Duodenal mucosa (tissue), 2 donors: ENCODE data around the gene PIK3C2B.

Source experiments
- H3K27ac ChIP-seq: one replicate; pipeline ENCODE4 v1.7.0; 2013; ENCODE audit warnings: low read depth, low read length
- H3K27me3 ChIP-seq, 2 donors: one replicate each; pipeline ENCODE4 v1.7.0; 2013; ENCODE audit warnings: low read length in 2 of 2, control low read depth in 1 of 2; ENCODE audit not compliant: insufficient read depth in 2 of 2, control insufficient read depth in 1 of 2
- H3K36me3 ChIP-seq, 2 donors: one replicate each; pipeline ENCODE4 v1.7.0; 2013; ENCODE audit warnings: low read length in 2 of 2, control low read depth in 1 of 2; ENCODE audit not compliant: insufficient read depth in 2 of 2, control insufficient read depth in 1 of 2
- H3K4me1 ChIP-seq, 2 donors: one replicate each; pipeline ENCODE4 v1.7.0; 2013; ENCODE audit warnings: low read length in 2 of 2, control low read depth in 1 of 2; ENCODE audit not compliant: insufficient read depth in 2 of 2, control insufficient read depth in 1 of 2
- H3K4me3 ChIP-seq, 2 donors: one replicate each; pipeline ENCODE4 v1.7.0; 2013; ENCODE audit warnings: low read length in 2 of 2, low read depth in 1 of 2
- H3K9ac ChIP-seq, 2 donors: one replicate each; pipeline ENCODE4 v1.7.0; 2013; ENCODE audit warnings: low read length in 2 of 2, low read depth in 1 of 2
- H3K9me3 ChIP-seq, 2 donors: one replicate each; pipeline ENCODE4 v1.7.0; 2013; ENCODE audit warnings: low read length in 2 of 2, control low read depth in 1 of 2; ENCODE audit not compliant: control insufficient read depth in 1 of 2

PIK3C2B gene

GRCh38 chr1:204451352-204452124 is 43.1 kb downstream of the PIK3C2B start:
- peak overlapping the region in 1 of 2 donors; percentile 37 for H3K4me3 ChIP-seq
- peak overlapping the region; percentile 67 to 83 for H3K9ac ChIP-seq
- peaks cover 19 to 39% of the 10 kb centered on the region in 2 donors for H3K36me3 ChIP-seq
- no peaks in the 10 kb centered on the region for H3K9me3 ChIP-seq
- peaks cover 59% of the 10 kb centered on the region in 2 donors for H3K4me1 ChIP-seq
- H3K27ac ChIP-seq = peak overlapping the region; percentile 96
- H3K27me3 ChIP-seq = no peaks in the 10 kb centered on the region

GRCh38 chr1:204450461-204451257 is 43.9 kb downstream of the PIK3C2B start:
- peaks cover 62 to 64% of the 10 kb centered on the region in 2 donors for H3K4me1 ChIP-seq

GRCh38 chr1:204449678-204450280 is 44.8 kb downstream of the PIK3C2B start:
- H3K9ac ChIP-seq = peak overlapping the region; percentile 59 to 67
- peak overlapping the region; percentile 78 for H3K27ac ChIP-seq
- H3K27me3 ChIP-seq = no peaks in the 10 kb centered on the region
- no peaks in the 10 kb centered on the region for H3K9me3 ChIP-seq
- peak overlapping the region in 1 of 2 donors; percentile 19 for H3K4me3 ChIP-seq
- H3K36me3 ChIP-seq = peaks cover 17 to 39% of the 10 kb centered on the region in 2 donors
- peaks cover 62 to 64% of the 10 kb centered on the region in 2 donors for H3K4me1 ChIP-seq

More at GRCh38 chr1:204450461-204451257, 43.9 kb downstream of the PIK3C2B start:
- Histone ChIP-seq H3K9me3 (no peaks in the 10 kb centered on the region), H3K4me3 (peak overlapping the region in 1 of 2 donors; percentile 19), H3K36me3 (peaks cover 23 to 40% of the 10 kb centered on the region in 2 donors), H3K27ac (peak overlapping the region; percentile 96), H3K9ac (peak overlapping the region; percentile 67 to 83), H3K27me3 (no peaks in the 10 kb centered on the region)

DNA sequence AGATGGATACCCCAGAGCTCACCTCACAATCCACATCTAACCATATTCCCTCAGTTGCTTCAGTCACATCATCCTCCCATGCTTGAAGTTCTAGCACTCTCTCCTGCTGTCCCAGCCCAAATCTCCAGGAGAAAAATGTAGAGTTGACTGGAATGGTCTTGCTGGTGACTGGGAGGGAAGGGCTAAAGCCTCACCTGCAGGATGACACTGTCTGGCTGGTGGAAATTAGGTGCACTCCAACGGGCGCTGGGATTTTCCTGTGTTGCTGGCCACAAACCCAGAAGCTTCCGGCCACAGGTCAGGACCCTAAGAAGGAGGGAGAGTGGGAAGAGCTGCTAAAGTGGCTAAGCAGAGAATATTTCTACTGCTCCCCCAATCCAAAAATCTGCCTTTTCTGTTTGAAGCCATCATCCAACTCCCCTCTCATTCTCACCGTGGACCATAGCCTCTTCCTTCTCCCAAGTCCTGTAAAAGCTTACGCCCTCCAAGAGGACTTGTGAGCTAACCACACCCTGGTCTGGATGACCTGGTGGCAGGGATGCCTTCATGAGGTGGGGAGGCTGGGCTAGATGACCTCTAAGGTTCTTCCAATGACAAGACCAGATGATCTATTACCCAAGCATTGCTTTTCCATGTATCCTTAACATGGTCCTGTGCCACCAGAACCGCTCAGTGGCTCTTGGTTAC is 45.5 kb downstream of the PIK3C2B start:
- Histone ChIP-seq H3K9me3 (no peaks in the 10 kb centered on the region), H3K27ac (peak overlapping the region; percentile 78), H3K36me3 (peaks cover 18 to 41% of the 10 kb centered on the region in 2 donors), H3K4me3 (peak overlapping the region; percentile 9 to 19), H3K9ac (peak overlapping the region in 1 of 2 donors; percentile 59), H3K4me1 (peaks cover 62 to 64% of the 10 kb centered on the region in 2 donors), H3K27me3 (no peaks in the 10 kb centered on the region)

DNA sequence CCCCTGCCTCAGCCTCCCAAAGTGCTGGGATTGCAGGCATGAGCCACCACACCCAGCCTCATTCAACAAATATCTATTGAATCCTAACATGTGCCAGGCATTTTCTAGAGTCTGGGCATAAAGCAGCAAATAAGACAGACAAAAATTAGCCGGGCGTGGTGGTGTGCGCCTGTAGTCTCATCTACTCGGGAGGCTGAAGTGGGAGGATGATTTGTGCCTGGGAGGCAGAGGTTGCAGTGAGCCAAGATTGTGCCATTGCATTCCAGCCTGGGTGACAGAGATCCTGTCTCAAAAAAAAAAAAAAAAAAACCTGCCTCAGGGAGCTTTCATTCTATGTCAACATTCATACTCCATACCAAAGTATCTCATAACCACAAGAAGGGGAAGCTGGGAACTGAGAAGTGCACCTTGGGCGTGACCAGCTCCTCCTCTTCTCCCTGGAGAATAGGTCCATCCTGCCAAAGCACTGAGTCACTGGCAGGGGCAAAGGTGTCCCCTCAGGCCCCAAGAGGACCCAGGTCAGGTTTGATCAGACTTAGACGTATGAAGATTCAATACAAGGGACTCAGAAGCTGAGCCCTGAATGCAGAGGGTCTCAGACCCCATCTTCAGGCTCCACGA is 46.2 kb downstream of the PIK3C2B start:
- H3K27me3 ChIP-seq = no peaks in the 10 kb centered on the region
- peaks cover 61 to 64% of the 10 kb centered on the region in 2 donors for H3K4me1 ChIP-seq
- peak overlapping the region; percentile 78 for H3K27ac ChIP-seq
- peak overlapping the region; percentile 9 to 19 for H3K4me3 ChIP-seq
- H3K36me3 ChIP-seq = peaks cover 25 to 48% of the 10 kb centered on the region in 2 donors
- peak overlapping the region in 1 of 2 donors; percentile 59 for H3K9ac ChIP-seq
- H3K9me3 ChIP-seq = no peaks in the 10 kb centered on the region

GRCh38 chr1:204447736-204448135 is 46.9 kb downstream of the PIK3C2B start:
- peaks cover 32 to 55% of the 10 kb centered on the region in 2 donors for H3K36me3 ChIP-seq
- no peaks in the 10 kb centered on the region for H3K9me3 ChIP-seq
- H3K9ac ChIP-seq = no peak overlapping the region
- no peak overlapping the region for H3K4me3 ChIP-seq
- H3K27ac ChIP-seq = no peak overlapping the region
- H3K27me3 ChIP-seq = no peaks in the 10 kb centered on the region
- peaks cover 54 to 57% of the 10 kb centered on the region in 2 donors for H3K4me1 ChIP-seq

- no peak overlapping the region for H3K9ac ChIP-seq
- no peak overlapping the region for H3K27ac ChIP-seq
These were observed 47.4 kb downstream of the PIK3C2B start for GRCh38 chr1:204447190-204447589.

DNA sequence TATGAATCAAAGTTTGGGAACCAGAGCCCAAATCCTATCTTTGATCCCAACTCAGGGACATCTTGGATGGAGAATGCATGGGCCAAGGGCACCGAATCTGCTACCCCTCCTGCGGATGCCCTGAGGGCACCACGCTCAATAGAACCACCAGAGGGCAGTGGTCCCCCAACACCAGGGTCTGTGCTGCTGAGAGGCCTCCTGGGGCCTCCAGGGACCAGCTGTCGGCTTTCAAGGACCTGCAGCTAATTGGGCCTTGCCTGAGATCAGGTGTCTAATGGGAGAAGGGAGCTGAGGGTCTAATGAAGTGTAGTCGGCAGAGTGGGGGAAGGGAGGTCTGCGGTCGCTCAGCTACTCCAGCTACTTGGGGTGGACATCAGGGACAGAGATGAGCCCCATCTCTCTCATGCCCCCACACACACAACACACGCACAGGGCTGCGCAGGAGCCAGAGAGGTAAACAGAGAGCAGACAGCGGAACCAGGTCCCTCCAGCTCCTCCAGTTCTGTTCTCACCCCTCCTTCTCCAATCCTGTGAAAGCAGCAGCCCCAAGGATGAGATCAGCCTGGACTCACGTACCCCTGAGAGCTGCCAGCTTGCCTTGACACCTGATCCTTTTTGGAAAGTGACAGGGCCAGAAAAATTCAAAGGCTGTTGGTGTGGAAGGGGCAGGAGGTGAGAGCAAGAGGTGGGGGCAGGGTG is 48.0 kb downstream of the PIK3C2B start:
- peaks cover 43 to 46% of the 10 kb centered on the region in 2 donors for H3K4me1 ChIP-seq
- H3K9ac ChIP-seq = no peak overlapping the region
- H3K36me3 ChIP-seq = peaks cover 39 to 66% of the 10 kb centered on the region in 2 donors
- no peaks in the 10 kb centered on the region for H3K9me3 ChIP-seq
- no peak overlapping the region for H3K4me3 ChIP-seq
- no peak overlapping the region for H3K27ac ChIP-seq
- no peaks in the 10 kb centered on the region for H3K27me3 ChIP-seq

More at GRCh38 chr1:204447190-204447589, 47.4 kb downstream of the PIK3C2B start:
- Histone ChIP-seq H3K9me3 (no peaks in the 10 kb centered on the region), H3K27me3 (no peaks in the 10 kb centered on the region), H3K4me1 (peaks cover 49 to 51% of the 10 kb centered on the region in 2 donors), H3K36me3 (peaks cover 36 to 61% of the 10 kb centered on the region in 2 donors), H3K4me3 (no peak overlapping the region)
